Stimulated activated CD8-positive, alpha-beta memory T cell treated with anti-CD3 and anti-CD28 coated beads, Interleukin-15, amount 100 ng/mL, for 1 hour (primary cell): ENCODE measurements around the gene MBD5.

Experiments used
- DNase-seq: peaks from one replicate; pipeline ENCODE4 v3.0.0-alpha.2; 2020; ENCODE audit warnings: low read depth

MBD5 gene

GRCh38 chr2:148552675-148553331 is 531.9 kb downstream of the MBD5 start:
- no peak for DNase-seq

GRCh38 chr2:148553332-148553887 is 532.5 kb downstream of the MBD5 start:
- no peak for DNase-seq

GRCh38 chr2:148554459-148555247 is 533.8 kb downstream of the MBD5 start:
- DNase-seq = no peak

GRCh38 chr2:148555622-148556294 is 534.9 kb downstream of the MBD5 start:
- DNase-seq = no peak

DNA sequence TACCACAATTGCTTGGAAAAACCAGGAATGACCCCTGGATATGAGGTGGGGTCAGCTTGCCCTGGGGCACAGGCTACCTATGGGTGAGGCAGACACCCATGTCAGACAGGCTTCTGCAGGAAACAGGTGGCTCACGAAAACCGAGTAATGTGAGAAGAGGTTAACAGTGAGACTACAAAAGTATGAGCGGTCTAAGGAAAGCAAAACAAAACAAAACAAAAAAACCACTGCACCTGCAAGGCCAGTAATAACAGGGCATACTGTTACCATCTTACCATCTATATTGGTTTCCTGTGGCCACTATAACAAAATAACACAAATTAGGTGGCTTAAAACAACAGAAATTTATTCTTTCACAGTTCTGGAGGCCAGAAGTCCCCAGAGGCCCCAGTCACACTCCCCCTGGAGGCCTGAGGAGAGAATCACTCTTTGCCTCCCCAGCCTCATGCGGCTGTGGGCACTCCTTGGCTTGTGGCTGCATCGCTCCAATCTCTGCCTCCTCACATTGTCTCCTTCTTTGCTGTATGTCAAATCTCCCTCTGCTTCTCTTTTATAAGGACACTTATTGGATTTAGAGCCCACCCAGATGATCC is 537.0 kb downstream of the MBD5 start:
- DNase-seq = no peak

DNA sequence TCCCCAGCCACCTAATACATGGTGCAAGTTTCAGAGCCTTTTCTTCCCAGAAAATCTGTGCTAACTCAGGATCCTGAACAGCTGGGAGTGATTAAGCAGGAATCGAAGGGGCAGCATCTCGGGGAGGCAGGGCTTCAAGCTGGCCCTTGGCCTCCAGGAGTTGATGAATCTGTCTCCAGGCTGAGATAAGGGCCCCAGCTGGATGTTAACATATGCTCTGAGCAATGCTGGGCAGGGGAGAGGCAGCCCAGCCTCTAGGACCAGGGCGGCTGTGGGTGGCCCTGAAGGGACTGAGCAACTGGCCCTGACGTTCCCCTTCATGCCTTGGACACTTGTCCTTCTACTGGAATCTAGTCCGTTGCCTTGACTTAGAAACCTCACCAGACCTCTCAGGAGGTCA is 539.6 kb downstream of the MBD5 start:
- no peak for DNase-seq

DNA sequence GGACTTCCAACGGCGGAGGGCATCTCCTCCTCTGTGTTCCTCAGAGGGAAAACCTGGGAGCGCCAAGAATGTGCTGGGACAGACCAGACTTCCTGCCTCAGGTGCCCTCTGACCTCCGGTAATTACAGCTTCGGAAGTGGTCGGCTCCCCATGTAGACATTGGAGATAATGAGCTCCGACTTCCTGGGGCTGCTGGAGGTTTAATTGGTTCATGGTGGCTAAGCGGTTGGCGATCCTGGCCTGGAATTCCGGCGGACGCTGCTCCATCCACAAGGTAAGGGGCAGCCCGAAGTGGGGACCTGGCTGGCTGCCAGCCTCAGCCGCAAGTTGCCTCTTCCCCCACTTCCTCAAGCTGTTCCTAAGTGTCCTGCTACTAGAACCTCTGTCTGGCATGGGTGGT is 540.5 kb downstream of the MBD5 start:
- no peak for DNase-seq

- DNase-seq = no peak
These were observed 544.5 kb downstream of the MBD5 start for GRCh38 chr2:148565272-148565894.
